Measurements from ENCODE around the gene ZRANB1. TPM values are rescaled to one million over a fixed set of nuclear protein-coding genes. Genes with fewer than 3 reads are reported as not detected.

The ZRANB1 gene
- total and polyA plus RNA-seq, 2 experiments from 2014 or later: 6.6 to 21.9 TPM

- peak; percentile 92 for DNase-seq
- Histone ChIP-seq H3K4me2 (ENCODE audit: unreplicated experiment) (peak overlapping the region; percentile 59), H3K9me3 (ENCODE audit: low read depth) (no peaks in the 10 kb centered on the region), H3K4me3 (peak overlapping the region; percentile 11), H3K27me3 (replicated peaks; ENCODE audit: insufficient read depth) (no peaks in the 10 kb centered on the region), H3K9ac (peak overlapping the region; percentile 75), H3K4me1 (ENCODE audit: insufficient read depth) (peaks cover 31% of the 10 kb centered on the region), H4K20me1 (ENCODE audit: insufficient read depth) (peaks cover 20% of the 10 kb centered on the region; the same call in 1 of the 2 replicates), H3F3A (ENCODE audit: insufficient read depth) (peaks cover 43% of the 10 kb centered on the region), H2AFZ (no peak overlapping the region), H3K36me3 (ENCODE audit: low read depth) (no peaks in the 10 kb centered on the region), H3K27ac (peak overlapping the region; percentile 91), H3K79me2 (ENCODE audit: insufficient read depth) (peaks cover 89% of the 10 kb centered on the region), H3K9me2 (ENCODE audit: insufficient read depth) (no peaks in the 10 kb centered on the region)
- no peak for TF ChIP-seq EZH2 (IDR thresholded peaks at IDR 0.05; ENCODE audit: insufficient read depth, poor library complexity, severe bottlenecking)
- 0 out of 2 replicates have a peak, but pooled peaks have one; percentile 41 for TF ChIP-seq EZH2phosphoT487 (IDR thresholded peaks at IDR 0.05; ENCODE audit: insufficient read depth, low read depth)
- in situ Hi-C loops (cut with MboI): no loop called here
- 12 to 22% methylated on average over 9 of the region's 9 CpGs for WGBS, 2 experiments (ENCODE audit: low coverage in 1 of 2, low lambda C conversion rate in 2 of 2, missing lambda C conversion rate in 2 of 2)
These were observed 1.6 kb downstream of the ZRANB1 start for GRCh38 chr10:124943301-124944092.

- H3K36me3 ChIP-seq (ENCODE audit: low read depth): no peaks in the 10 kb centered on the region
- peak overlapping the region; percentile 75 for H3K9ac ChIP-seq
- DNase-seq: peak; percentile 79
- TF ChIP-seq EZH2phosphoT487 (IDR thresholded peaks at IDR 0.05; ENCODE audit: insufficient read depth, low read depth): no peak
- TF ChIP-seq EZH2 (IDR thresholded peaks at IDR 0.05; ENCODE audit: insufficient read depth, poor library complexity, severe bottlenecking): no peak
- in situ Hi-C loops (cut with MboI): no loop called here
- no peaks in the 10 kb centered on the region for H3K27me3 ChIP-seq (replicated peaks; ENCODE audit: insufficient read depth)
- no peaks in the 10 kb centered on the region for H3K9me3 ChIP-seq (ENCODE audit: low read depth)
- H3K4me1 ChIP-seq (ENCODE audit: insufficient read depth): peaks cover 31% of the 10 kb centered on the region
- H2AFZ ChIP-seq: no peak overlapping the region
- peaks cover 89% of the 10 kb centered on the region for H3K79me2 ChIP-seq (ENCODE audit: insufficient read depth)
- H3K4me2 ChIP-seq (ENCODE audit: unreplicated experiment): peak overlapping the region; percentile 70
- peaks cover 13% of the 10 kb centered on the region; the same call in 1 of the 2 replicates for H4K20me1 ChIP-seq (ENCODE audit: insufficient read depth)
- peak overlapping the region; percentile 32 for H3K4me3 ChIP-seq
- 30 to 41% methylated on average over 2 of the region's 2 CpGs for WGBS, 2 experiments (ENCODE audit: low coverage in 1 of 2, low lambda C conversion rate in 2 of 2, missing lambda C conversion rate in 2 of 2)
- peak overlapping the region; percentile 91 for H3K27ac ChIP-seq
- H3F3A ChIP-seq (ENCODE audit: insufficient read depth): peaks cover 43% of the 10 kb centered on the region
- H3K9me2 ChIP-seq (ENCODE audit: insufficient read depth): no peaks in the 10 kb centered on the region
These were observed 3.1 kb downstream of the ZRANB1 start for GRCh38 chr10:124944982-124945381.

DNA sequence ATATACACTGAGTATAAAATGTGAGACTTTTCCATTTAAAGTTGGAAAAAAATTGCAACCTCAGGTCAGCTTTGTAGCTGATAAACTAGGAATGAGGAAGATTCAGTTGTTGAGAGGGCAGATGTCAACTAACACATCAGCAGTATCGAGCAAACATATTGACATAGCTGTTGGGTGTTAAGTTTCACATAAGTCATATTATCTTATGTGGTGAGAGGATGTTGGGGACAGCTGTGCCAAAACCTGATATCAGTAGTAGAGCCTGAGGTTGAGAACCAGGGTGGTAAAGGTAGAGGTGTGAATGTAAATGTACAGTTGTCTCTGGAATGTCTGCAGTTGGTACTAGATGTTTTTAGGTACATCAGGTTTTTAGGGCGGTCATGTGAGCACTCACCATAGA lies 5.0 kb downstream of the ZRANB1 start:
- peaks cover 5% of the 10 kb centered on the region; the same call in 1 of the 2 replicates for H4K20me1 ChIP-seq (ENCODE audit: insufficient read depth)
- H3K4me1 ChIP-seq (ENCODE audit: insufficient read depth): peaks cover 31% of the 10 kb centered on the region
- DNase-seq: no peak
- no peaks in the 10 kb centered on the region for H3K27me3 ChIP-seq (replicated peaks; ENCODE audit: insufficient read depth)
- H3K36me3 ChIP-seq (ENCODE audit: low read depth): no peaks in the 10 kb centered on the region
- in situ Hi-C loops (cut with MboI): no loop called here
- no peaks in the 10 kb centered on the region for H3K9me2 ChIP-seq (ENCODE audit: insufficient read depth)
- H3K9ac ChIP-seq: no peak overlapping the region
- H3K9me3 ChIP-seq (ENCODE audit: low read depth): no peaks in the 10 kb centered on the region
- 96 to 98% methylated on average over 2 of the region's 2 CpGs for WGBS, 2 experiments (ENCODE audit: low coverage in 1 of 2, low lambda C conversion rate in 2 of 2, missing lambda C conversion rate in 2 of 2)
- H2AFZ ChIP-seq: no peak overlapping the region
- TF ChIP-seq EZH2 (IDR thresholded peaks at IDR 0.05; ENCODE audit: insufficient read depth, poor library complexity, severe bottlenecking) (no peak), EZH2phosphoT487 (IDR thresholded peaks at IDR 0.05; ENCODE audit: insufficient read depth, low read depth) (no peak)
- no peak overlapping the region for H3K27ac ChIP-seq
- no peak overlapping the region for H3K4me2 ChIP-seq (ENCODE audit: unreplicated experiment)
- H3K4me3 ChIP-seq: no peak overlapping the region
- H3F3A ChIP-seq (ENCODE audit: insufficient read depth): peaks cover 40% of the 10 kb centered on the region
- peaks cover 89% of the 10 kb centered on the region for H3K79me2 ChIP-seq (ENCODE audit: insufficient read depth)

DNA sequence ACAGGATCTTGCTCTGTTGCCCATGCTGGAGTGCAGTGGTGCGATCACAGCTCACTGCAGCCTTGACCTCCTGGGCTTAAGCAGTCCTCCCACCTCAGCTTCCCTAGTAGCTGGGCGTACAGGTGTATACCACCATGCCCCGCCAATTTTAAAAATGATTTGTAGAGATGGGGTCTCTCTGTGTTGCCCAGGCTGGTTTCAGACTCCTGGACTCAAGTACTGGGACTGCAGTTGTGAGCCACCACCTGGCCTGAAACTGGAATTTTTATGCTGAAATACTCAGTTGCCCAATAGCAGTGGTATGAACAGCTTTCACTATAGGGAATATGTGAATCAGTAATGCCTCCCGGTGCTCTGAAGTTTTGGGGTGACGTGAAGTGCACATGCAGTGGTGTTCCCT lies 7.6 kb downstream of the ZRANB1 start:
- H3K9me3 ChIP-seq (ENCODE audit: low read depth): no peaks in the 10 kb centered on the region
- no peaks in the 10 kb centered on the region for H3K27me3 ChIP-seq (replicated peaks; ENCODE audit: insufficient read depth)
- in situ Hi-C loops (cut with MboI): no loop called here
- no peak overlapping the region for H2AFZ ChIP-seq
- peaks cover 22% of the 10 kb centered on the region; the same call in 1 of the 2 replicates for H3F3A ChIP-seq (ENCODE audit: insufficient read depth)
- DNase-seq: peak; percentile 58
- H3K4me3 ChIP-seq: no peak overlapping the region
- no peak overlapping the region for H3K27ac ChIP-seq
- H3K4me1 ChIP-seq (ENCODE audit: insufficient read depth): peaks cover 13% of the 10 kb centered on the region
- no peaks in the 10 kb centered on the region for H3K9me2 ChIP-seq (ENCODE audit: insufficient read depth)
- H4K20me1 ChIP-seq (ENCODE audit: insufficient read depth): peaks cover 15% of the 10 kb centered on the region; the same call in 1 of the 2 replicates
- H3K9ac ChIP-seq: no peak overlapping the region
- H3K79me2 ChIP-seq (ENCODE audit: insufficient read depth): peaks cover 96% of the 10 kb centered on the region
- no peaks in the 10 kb centered on the region for H3K36me3 ChIP-seq (ENCODE audit: low read depth)
- 90 to 98% methylated on average over 5 of the region's 5 CpGs for WGBS, 2 experiments (ENCODE audit: low coverage in 1 of 2, low lambda C conversion rate in 2 of 2, missing lambda C conversion rate in 2 of 2)
- TF ChIP-seq EZH2 (IDR thresholded peaks at IDR 0.05; ENCODE audit: insufficient read depth, poor library complexity, severe bottlenecking): no peak
- TF ChIP-seq EZH2phosphoT487 (IDR thresholded peaks at IDR 0.05; ENCODE audit: insufficient read depth, low read depth): no peak
- H3K4me2 ChIP-seq (ENCODE audit: unreplicated experiment): no peak overlapping the region

Data from GM23248 (cell line).